AG10803 (cell line): Measurements from ENCODE around the gene PRR14.

ENCODE experiments used
- DNase-seq: peaks from one replicate; pipeline ENCODE4 v3.0.0; 2010; ENCODE audit warnings: low read depth
- H3K4me3 ChIP-seq: 2 replicates; pipeline ENCODE4 v1.5.1; 2011; ENCODE audit warnings: mild to moderate bottlenecking, low read length, control low read depth
- TF ChIP-seq, protein P1 (sequence below): conservative IDR thresholded peaks from 2 replicates; pipeline ENCODE4 v1.5.1; 2011; ENCODE audit warnings: mild to moderate bottlenecking, low read length, control low read depth, inconsistent platforms

Gene PRR14

DNA sequence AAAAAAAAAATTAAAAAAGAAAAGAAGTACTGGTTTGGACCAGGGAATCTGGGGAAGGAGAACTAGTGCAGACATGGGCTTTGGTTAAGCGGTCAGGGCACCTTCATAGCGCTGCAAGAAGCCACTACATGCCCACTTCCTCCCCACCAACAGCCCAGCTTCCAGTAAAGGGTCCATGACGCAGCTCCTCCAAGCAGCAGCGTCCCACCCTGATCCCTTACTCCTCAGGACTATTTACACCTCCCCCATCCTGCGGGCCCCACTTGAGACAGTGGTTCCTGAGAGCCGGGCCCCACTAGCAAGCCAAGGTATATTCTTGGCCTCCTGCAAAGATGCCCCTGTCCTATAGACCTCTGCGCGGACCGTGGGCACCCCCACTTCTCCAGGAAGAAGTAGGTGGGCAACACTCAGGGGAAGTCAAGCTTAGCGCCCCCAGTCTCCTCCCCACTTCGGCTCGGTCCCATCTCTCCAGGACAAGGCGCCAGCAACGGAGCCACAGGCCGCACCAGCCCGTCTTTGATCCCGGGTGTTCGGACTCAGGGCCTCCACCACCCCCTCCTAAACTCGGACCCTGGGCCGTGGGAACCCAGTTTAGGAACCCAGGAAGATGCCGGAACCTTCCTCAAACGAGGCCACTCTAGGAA lies 913 bp upstream of the PRR14 start:
- DNase-seq: no peak
- H3K4me3 ChIP-seq: peak overlapping the region; percentile 57
- TF ChIP-seq, protein P1, sequence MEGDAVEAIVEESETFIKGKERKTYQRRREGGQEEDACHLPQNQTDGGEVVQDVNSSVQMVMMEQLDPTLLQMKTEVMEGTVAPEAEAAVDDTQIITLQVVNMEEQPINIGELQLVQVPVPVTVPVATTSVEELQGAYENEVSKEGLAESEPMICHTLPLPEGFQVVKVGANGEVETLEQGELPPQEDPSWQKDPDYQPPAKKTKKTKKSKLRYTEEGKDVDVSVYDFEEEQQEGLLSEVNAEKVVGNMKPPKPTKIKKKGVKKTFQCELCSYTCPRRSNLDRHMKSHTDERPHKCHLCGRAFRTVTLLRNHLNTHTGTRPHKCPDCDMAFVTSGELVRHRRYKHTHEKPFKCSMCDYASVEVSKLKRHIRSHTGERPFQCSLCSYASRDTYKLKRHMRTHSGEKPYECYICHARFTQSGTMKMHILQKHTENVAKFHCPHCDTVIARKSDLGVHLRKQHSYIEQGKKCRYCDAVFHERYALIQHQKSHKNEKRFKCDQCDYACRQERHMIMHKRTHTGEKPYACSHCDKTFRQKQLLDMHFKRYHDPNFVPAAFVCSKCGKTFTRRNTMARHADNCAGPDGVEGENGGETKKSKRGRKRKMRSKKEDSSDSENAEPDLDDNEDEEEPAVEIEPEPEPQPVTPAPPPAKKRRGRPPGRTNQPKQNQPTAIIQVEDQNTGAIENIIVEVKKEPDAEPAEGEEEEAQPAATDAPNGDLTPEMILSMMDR: no peak

DNA sequence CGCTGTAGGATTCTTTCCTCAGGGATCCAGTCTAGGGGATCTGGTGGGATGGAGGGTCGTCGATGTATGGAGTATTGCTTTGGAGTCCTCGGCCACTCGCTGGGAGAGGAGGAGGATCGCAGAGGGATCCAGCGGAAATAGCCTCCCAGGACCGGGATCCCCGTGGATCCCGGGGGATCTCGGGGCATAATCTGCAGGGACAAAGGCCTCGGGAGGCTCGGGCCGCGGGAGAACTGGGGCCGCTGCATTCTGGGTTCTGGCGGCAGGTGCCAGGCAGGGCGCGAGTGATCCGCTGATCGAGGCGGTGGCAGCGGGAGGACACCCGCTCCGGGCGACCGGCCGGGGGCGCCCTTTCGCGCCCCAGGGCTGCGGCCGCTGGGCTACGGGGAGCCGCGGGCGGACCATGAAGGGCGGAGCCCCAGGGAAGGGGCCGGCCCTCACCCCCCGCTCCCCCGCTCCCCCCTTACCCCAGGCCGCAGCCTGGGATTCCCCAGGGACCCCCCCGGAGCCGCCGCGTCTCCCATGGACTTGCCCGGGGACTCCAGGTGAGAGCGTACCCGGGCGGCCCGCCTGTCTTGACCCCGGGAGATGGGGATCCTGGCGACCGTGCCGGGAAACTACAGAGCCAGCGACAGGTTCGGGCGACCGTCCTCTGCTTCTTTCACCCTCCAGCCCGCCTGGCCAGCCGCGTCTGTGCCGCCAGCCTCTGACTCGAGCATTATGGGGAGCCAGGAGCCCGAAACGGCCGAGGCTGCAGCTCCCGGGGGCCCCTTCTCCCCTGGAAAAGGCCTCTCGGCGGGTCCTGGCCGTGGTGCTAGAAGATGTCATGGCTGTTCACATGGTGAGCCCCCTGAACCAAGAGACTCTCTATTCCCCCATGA lies 604 bp downstream of the PRR14 start:
- DNase-seq: peak; percentile 69
- peak overlapping the region; percentile 91 for H3K4me3 ChIP-seq
- TF ChIP-seq, protein P1: peak; percentile 40

DNA sequence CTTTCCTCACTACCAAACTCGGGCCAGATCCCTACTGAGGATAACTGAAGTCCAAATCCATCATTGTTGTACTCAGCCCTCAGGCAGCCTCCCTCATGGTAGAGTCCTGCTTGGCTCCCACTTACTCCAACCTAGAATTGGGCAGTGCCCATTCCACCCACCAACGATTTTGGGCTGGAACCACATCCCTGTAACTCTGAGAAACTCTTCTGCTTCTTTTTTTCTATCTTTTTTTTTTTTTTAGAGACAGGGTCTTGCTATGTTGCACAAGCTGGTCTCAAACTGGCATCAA lies 1.2 kb downstream of the PRR14 start:
- H3K4me3 ChIP-seq: peak overlapping the region; percentile 72
- TF ChIP-seq, protein P1: no peak
- no peak for DNase-seq

DNA sequence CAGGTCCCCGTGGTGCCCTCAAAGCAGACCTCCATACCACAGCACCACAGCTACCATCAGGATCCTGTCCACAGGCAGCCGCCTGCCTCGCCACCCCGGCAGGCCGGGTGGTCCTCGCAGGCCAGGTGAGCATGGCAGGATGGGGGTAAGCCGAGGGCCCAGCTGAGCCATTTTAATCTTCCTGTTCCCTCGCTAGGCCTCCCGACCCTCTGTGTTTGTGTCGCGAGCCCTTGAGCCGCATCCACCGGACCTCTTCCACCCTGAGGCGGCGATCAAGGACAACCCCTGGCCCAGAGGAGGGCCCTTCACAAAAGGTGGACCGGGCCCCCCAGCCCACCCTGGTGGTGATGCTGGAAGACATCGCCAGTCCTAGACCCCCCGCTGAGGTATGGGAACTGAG lies 2.0 kb downstream of the PRR14 start:
- H3K4me3 ChIP-seq: no peak overlapping the region

DNA sequence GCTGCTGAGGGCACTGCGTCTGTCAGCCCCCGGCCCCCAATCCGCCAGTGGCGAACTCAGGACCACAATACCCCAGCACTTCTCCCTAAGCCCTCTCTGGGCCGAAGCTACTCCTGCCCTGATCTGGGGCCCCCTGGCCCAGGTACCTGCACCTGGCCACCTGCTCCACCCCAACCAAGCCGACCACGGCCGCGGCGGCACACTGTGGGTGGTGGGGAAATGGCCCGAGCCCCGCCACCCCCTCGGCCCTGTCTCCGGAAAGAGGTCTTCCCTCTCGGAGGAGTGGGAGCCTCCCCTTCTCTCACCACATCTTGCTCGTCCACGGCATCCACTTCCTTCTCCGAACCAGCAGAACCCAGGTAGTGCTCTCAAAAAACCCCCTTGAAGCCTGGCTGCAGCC lies 4.1 kb downstream of the PRR14 start:
- DNase-seq: no peak
- no peak overlapping the region for H3K4me3 ChIP-seq
- TF ChIP-seq, protein P1: no peak

More for the DNA sequence above, 2.0 kb downstream of the PRR14 start:
- DNase-seq: no peak
- TF ChIP-seq, protein P1: no peak

DNA sequence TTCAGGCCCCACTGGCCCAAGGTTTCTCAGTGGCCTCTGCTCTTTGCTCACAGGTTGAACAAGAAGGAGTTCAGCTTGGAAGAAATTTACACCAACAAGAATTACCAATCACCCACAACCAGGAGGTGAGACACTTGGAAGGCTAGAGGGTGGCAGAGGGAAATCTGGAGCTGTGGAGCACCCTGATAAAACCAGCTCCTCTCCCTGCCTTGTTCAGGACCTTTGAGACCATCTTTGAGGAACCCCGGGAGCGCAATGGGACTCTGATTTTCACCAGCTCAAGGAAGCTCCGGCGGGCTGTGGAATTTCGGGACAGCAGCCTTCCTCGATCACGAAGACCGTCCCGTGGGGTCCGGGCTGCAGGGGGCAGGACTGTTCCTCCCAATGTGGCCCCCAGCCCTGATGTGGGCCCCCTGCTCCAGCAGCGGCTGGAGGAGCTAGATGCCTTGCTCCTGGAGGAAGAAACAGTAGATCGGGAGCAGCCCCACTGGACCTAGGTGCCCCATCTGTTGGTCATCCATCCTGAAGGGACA lies 5.1 kb downstream of the PRR14 start:
- TF ChIP-seq, protein P1: no peak
- DNase-seq: no peak
- H3K4me3 ChIP-seq: no peak overlapping the region

DNA sequence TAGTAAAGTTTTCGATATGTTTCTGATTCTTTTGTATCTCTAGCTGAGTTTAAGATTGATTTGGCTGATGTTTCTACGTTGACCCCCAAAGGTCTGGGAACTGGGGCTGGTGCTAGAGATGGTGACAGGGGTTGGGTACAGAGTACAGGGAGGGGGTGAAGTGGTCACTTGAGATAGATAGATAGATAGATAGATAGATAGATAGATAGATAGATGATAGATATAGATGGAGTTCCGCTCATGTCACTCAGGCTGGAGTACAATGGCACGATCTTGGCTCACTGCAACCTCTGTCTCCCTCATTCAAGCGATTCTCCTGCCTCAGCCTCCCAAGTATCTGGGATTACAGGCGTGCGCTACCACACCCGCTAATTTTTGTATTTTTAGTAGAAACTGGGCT lies 5.6 kb downstream of the PRR14 start:
- no peak overlapping the region for H3K4me3 ChIP-seq
- TF ChIP-seq, protein P1: no peak
- no peak for DNase-seq
